CD4-positive, alpha-beta T cell treated with Interleukin-2 at 100 ng/mL for 4 hours (primary cell): ENCODE results near the gene TKTL1.
"Not testable (repeated sequence)": the region's sequence is repeated elsewhere in the genome, so short reads cannot be mapped to it uniquely, and the experiment has no call there.

ENCODE experiments used
- DNase-seq: peaks from one replicate; pipeline ENCODE4 v3.0.0-alpha.2; 2020; ENCODE audit warnings: low spot score

TKTL1 gene

GRCh38 chrX:154309041-154309775 is 13.6 kb downstream of the TKTL1 start:
- DNase-seq, result no peak

GRCh38 chrX:154310616-154311536 is 15.3 kb downstream of the TKTL1 start:
- DNase-seq, result no peak

DNA sequence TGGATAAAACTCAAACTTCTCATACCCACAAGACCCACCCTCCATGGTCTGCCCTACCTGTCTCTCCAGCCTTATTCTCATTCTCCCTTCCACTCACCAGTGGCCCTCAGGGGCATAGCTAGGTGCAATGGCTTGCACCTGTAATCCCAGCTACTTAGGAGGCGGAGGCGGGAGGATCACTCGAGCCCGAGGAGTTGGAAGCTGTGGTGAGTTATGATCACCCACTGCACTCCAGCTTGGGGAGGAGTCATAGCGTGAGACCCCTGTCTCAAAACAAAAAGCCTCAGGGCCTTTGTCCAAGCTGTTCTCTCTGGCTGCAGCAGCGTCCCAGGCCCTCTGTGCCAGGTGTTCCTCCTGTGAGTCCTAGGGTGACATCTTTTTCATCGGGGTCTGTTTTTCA is 16.5 kb downstream of the TKTL1 start:
- no peak for DNase-seq

DNA sequence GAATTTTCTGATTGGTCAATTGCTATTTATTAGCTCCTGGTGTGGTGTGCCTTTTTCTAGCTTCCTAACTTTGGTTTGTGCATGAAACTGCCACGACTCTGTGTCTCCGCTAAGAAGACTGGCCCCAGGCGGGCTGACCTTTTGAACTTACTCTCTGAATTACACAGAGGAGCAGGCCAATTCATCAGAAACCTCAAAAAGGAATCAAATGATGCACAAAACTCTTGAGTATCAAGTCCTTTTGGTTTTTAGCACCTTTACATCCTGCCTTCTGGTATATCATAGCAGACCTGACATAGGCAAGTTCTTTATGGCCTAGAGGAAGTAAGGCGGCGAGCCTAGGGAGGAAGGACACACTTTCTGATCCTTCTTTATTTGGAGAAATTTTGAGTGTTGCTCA is 17.6 kb downstream of the TKTL1 start:
- peak; percentile 19 for DNase-seq

- DNase-seq, result no peak
Observed at GRCh38 chrX:154315416-154315815, 19.8 kb downstream of the TKTL1 start.

DNA sequence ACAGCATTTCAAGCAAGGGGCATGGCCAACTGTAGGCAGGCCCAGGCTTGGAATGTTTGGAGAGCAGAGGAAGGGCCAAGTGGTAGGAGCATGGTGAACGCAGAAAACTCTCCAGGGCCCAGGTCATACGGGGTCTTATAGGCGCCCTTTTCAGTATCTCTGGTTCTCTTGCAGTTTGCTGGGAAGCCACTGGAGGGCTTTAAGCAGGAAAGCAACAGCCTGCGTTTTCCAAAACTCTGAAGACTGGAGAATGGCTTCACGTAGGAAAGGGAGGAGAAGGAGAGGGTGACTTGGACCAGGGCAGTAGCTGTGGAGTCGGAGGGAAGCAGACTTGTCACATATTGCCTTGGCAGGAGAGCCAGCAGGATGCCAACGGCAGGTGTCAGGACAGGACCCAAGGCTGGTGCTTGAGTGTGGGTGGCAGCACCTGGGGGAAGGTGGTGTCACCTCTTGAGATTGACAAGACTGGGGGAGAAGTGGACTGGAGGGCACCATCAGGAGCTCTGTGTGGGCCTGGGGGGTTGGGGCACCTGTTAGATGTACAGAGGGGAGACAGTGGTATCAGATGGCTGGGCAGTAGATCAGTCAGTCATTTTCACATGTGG is 21.9 kb downstream of the TKTL1 start:
- no peak for DNase-seq

DNA sequence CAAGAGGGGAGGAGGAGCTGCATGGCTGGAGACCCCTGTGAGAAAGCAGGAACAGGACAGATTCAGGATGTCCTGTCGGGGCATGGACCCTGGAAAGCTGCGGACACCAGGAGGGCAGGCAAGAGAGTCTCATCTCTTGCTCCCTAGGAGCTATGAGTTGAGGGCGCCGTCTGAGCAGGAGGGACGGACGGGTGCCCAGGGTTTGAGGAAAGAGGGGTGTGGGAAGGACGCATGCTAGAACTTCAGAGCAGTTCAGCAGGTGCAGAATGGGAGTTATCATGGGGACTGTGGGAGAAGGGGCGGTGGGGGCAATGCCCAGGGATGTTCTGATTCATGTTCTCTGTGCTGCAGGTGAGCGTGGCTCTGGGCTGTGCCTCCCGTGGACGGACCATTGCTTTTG is 24.8 kb downstream of the TKTL1 start:
- DNase-seq, result no peak

DNA sequence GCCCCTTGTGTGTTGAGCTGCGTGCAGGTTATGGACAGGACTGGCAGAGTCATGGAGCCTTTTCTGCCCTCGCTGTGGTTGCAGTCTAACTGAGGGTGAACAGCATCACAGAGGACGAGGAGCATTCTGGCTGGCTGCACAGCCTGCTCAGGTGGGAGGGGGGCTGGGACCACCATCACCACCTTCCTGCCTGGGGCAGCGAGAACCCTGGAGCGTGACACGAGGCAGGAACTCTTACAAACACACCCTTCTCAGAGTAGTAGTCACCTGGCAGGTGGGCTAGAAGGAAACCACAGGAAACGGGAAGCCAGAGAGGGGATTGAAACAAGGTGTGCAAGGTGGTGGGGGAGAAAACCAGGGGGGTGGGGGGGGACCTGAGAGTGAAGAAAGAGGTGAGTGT is 25.6 kb downstream of the TKTL1 start:
- no peak for DNase-seq

- no peak for DNase-seq
Observed at GRCh38 chrX:154321594-154321993, 26.0 kb downstream of the TKTL1 start.

GRCh38 chrX:154322890-154323289 is 27.3 kb downstream of the TKTL1 start:
- DNase-seq, result no peak

GRCh38 chrX:154323537-154323936 is 27.9 kb downstream of the TKTL1 start:
- DNase-seq, result no peak

DNA sequence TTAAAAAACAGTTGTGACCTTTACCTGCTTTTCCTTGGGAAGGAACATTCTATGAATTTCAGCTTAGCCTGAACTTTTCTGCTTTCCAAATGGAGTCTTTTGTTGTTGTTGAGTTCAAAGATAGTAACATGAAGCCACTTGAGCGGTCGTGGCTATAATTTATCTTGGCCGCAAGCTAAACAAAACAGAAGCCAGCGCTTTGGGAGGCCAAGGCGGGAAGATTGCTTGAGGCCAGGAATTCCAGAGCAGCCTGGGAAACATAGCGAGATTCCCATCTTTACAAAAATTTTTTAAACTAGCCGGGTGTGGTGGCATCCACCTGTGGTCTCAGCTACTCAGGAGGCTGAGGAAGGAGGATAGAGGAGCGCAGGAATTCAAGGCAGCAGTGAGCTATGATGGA is 29.9 kb downstream of the TKTL1 start:
- DNase-seq, result no peak

DNA sequence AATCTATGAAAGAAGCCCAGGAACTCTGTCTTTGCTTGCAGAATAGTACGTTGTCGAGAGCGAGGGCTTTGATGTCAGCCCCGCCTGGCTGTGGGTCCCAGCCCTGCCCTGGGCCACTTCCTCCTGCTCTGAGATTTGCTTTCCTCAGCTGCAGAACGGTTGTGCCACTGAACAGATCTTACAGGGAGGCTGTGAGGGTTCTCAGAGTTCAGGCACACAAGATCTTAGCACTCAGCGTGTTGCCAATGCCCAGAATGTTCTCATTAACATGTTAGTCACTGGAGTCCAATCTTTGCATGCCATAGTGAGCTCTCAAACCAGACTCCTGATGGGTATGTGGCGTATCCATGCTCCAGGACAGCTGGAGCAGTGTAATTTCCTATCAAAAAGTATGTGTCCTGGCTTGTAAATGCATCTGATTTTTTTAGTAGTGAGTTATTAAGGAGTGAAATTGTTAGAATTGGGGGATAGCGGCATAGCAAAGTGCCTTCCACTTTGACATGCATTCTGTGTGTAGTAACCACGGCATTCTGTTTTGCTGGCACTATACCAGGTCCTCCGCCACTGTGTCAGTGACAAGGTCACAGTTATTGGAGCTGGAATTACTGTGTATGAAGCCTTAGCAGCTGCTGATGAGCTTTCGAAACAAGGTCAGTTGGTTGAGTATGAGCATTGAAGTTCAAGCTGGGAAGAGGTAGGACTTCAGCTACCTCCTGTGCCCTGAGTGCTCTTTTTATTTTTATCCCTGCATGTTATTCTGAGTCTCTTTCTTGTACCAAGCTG is 31.6 kb downstream of the TKTL1 start:
- DNase-seq, result peak; percentile 56

DNA sequence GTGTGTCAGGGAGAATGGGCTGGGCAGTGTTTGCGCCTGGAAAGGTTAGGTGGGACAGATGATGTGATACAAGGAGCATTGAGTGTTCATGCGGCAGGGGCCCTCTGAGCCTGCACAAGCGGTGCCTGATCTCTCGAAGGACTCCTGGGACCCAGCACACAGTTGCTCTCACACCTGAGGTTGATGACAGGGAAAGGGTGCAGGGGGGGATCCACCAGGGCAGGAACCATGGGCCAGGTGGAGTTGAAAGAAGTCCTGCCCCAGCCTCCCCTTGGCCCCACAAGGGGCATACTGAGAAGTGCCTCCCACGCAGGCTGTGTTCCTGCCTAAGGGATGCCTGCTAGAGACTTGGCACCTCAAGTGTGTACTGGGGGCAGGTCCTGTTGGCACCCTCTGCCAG is 33.1 kb downstream of the TKTL1 start:
- no peak for DNase-seq

DNA sequence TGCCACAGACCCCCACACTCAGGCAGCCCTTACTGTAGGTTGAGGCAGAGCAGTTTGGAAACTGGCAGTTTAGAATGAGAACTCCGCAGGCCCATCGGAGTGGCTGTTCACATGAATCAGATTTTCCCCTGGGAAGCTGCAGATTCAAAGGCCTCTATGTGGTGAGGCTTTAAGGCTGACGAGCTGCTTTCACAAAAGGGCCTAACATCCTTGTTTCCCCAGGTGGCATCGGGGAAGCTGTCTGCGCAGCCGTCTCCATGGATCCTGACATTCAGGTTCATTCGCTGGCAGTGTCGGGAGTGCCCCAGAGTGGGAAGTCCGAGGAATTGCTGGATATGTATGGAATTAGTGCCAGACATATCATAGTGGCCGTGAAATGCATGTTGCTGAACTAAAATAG is 33.7 kb downstream of the TKTL1 start:
- DNase-seq, result no peak

GRCh38 chrX:154332561-154332960 is 37.0 kb downstream of the TKTL1 start:
- no peak for DNase-seq

GRCh38 chrX:154333116-154333515 is 37.5 kb downstream of the TKTL1 start:
- no peak for DNase-seq

DNA sequence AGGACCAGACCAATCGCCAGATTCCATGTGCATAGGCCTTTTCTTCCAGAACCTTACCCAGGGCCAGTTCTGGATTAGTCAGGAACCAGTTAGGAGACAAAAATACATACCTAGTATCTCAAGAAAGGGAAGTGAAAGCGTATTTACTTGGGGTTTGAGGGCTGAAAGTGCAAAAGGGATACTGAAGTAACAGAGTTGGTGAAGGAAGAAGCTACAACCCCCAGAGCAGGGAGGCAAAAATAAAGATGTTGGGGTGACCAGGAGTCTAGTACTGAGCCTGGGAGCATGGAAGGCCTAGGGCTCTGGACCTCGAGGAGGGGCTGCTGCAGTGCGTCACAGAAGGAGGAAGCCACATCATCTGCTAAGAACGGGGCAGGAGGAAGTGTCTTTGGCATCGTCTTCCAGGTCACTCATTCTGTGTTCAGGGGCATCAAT is 38.3 kb downstream of the TKTL1 start:
- DNase-seq, result no peak

GRCh38 chrX:154334496-154334895 is 38.9 kb downstream of the TKTL1 start:
- no peak for DNase-seq

- not testable (repeated sequence) for DNase-seq
Observed at GRCh38 chrX:154341399-154342298, 46.1 kb downstream of the TKTL1 start.

DNA sequence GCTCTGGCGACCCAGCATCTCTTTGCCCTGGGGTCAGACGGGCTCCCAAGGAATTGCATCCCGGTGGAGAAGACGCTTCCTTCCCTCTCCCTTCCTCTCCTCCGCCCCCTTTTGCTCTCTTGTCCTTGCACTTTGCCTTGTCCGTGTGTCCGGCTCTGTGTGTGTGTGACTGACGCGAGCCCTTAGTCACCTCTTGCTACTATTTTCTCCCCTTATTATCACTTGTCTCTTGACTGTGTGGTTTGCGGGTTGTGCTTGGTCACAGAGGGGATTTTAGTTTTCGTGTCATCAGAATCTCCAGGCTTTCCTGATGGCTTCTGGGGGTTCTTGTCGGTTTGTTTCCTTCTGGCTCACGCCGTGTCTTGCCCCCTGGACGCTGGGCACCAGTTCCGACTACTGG is 47.5 kb downstream of the TKTL1 start:
- DNase-seq, result not testable (repeated sequence)
